Naive thymus-derived CD8-positive, alpha-beta T cell (primary cell): ENCODE data around the gene CARS1. TPM values are rescaled to one million over a fixed set of nuclear protein-coding genes. Genes with fewer than 3 reads are reported as not detected.

Source experiments
- ATAC-seq, 2 donors: fragments of 150-1000 bp; cut with Tn5 transposase in 1 of 2; sonication (Bioruptor Pico), chemical (Tn5 transposase) in 1 of 2; 1 replicate in 1 of 2; 2 replicates in 1 of 2; pipeline ENCODE4 v1.10.0; 2021; ENCODE audit warnings: mild to moderate bottlenecking in 2 of 2, moderate library complexity in 2 of 2
- POLR2A ChIA-PET: fragments of 350-600 bp; sonication (Branson Sonifier 250); formaldehyde crosslinking; loops from one replicate; lab custom pipeline; 2021; ENCODE audit warnings: antibody characterized with exemption; lab: Charles Lee
- DNase-seq, 10 donors: peaks; one replicate each; pipeline versions ENCODE4 v3.0.0 to v3.0.0-alpha.2; 2020 to 2022
- H3K27ac Mint-ChIP-seq, 10 donors: one replicate each; pipeline ENCODE4 v1.8.0; 2020 to 2022; ENCODE audit warnings: mild to moderate bottlenecking in 10 of 10, mixed read lengths in 10 of 10, moderate library complexity in 4 of 10, inconsistent platforms in 1 of 10
- H3K27me3 Mint-ChIP-seq, 5 donors: one replicate each; pipeline ENCODE4 v1.8.0; 2021 to 2022; ENCODE audit warnings: mixed read lengths in 5 of 5
- H3K36me3 Mint-ChIP-seq, 3 donors: one replicate each; pipeline ENCODE4 v1.8.0; 2020 to 2022; ENCODE audit warnings: mixed read lengths in 3 of 3, mild to moderate bottlenecking in 2 of 3, inconsistent platforms in 1 of 3
- H3K4me1 Mint-ChIP-seq, 4 donors: one replicate each; pipeline ENCODE4 v1.8.0; 2021 to 2022; ENCODE audit warnings: mixed read lengths in 4 of 4
- H3K4me3 Mint-ChIP-seq, 10 donors: one replicate each; pipeline ENCODE4 v1.8.0; 2020 to 2022; ENCODE audit warnings: mild to moderate bottlenecking in 10 of 10, mixed read lengths in 10 of 10, moderate library complexity in 6 of 10, inconsistent platforms in 1 of 10
- H3K9me3 Mint-ChIP-seq, 9 donors: one replicate each; pipeline ENCODE4 v1.8.0; 2020 to 2022; ENCODE audit warnings: mixed read lengths in 9 of 9, mild to moderate bottlenecking in 3 of 9, inconsistent platforms in 1 of 9, moderate library complexity in 1 of 9
- polyA plus RNA-seq, 3 donors: library from polyadenylated mRNA; unstranded; fragments of 300-500 nt; fragmentation: Illumina TruSeq; gene quantifications; one replicate each; pipeline ENCODE4 v1.2.3, GENCODE V29; 2021
- total RNA-seq, 8 experiments: library from RNA in 2 of 8; stranded (reverse) in 2 of 8; gene quantifications; one replicate each; pipeline ENCODE4 v1.2.3 and lab custom pipeline; 2021 to 2026

The CARS1 gene
- total and polyA plus RNA-seq, 5 experiments from 2014 or later, result 31.4 to 131 (median 70.2) TPM

GRCh38 chr11:2999464-2999998, 57.7 kb downstream of the CARS1 start:
- Mint-ChIP-seq H3K27me3 (no peaks in the 10 kb centered on the region), H3K36me3 (peaks cover 0 to 44% (median 22%) of the 10 kb centered on the region in 3 donors), H3K9me3 (no peaks in the 10 kb centered on the region), H3K4me3 (no peak overlapping the region), H3K4me1 (peaks cover 6 to 29% (median 15%) of the 10 kb centered on the region in 4 donors), H3K27ac (peak overlapping the region in 3 of 10 donors; percentile 2 to 53 (median 7))
- ATAC-seq (no peak), DNase-seq (no peak)
- POLR2A ChIA-PET, result interaction anchor here (0.6 to 14.4 kb wide), 2 partner anchors 12 to 1206 kb away, joined by 4 to 457 read pairs; no protein-coding TSS in a partner anchor

GRCh38 chr11:2998073-2998850, 59.0 kb downstream of the CARS1 start:
- Mint-ChIP-seq H3K9me3 (no peaks in the 10 kb centered on the region), H3K4me1 (peaks cover 0 to 16% (median 7%) of the 10 kb centered on the region in 4 donors), H3K27me3 (no peaks in the 10 kb centered on the region), H3K27ac (peak overlapping the region in 2 of 10 donors; percentile 11 to 44), H3K36me3 (peaks cover 0 to 31% (median 18%) of the 10 kb centered on the region in 3 donors), H3K4me3 (no peak overlapping the region)
- POLR2A ChIA-PET, result interaction anchor here (0.9 to 14.4 kb wide), 3 partner anchors 9 to 14 kb away, joined by 3 to 457 read pairs (median 10); no protein-coding TSS in a partner anchor
- no peak for ATAC-seq
- DNase-seq, result no peak

GRCh38 chr11:2997406-2997805, 59.8 kb downstream of the CARS1 start:
- ATAC-seq, result no peak
- Mint-ChIP-seq H3K4me1 (peaks cover 0 to 13% (median 1%) of the 10 kb centered on the region in 4 donors), H3K4me3 (no peak overlapping the region), H3K36me3 (peaks cover 0 to 23% (median 12%) of the 10 kb centered on the region in 3 donors), H3K27me3 (no peaks in the 10 kb centered on the region), H3K9me3 (no peaks in the 10 kb centered on the region), H3K27ac (peak overlapping the region in 3 of 10 donors; percentile 3 to 24 (median 8))
- POLR2A ChIA-PET, result interaction anchor here (0.9 to 14.4 kb wide), 3 partner anchors 8 to 14 kb away, joined by 3 to 457 read pairs (median 10); no protein-coding TSS in a partner anchor
- no peak for DNase-seq

GRCh38 chr11:2996976-2997375, 60.2 kb downstream of the CARS1 start:
- POLR2A ChIA-PET, result interaction anchor here (1.7 to 14.4 kb wide), 2 partner anchors 8 to 15 kb away, joined by 10 to 457 read pairs; no protein-coding TSS in a partner anchor
- Mint-ChIP-seq H3K27me3 (peaks cover 0 to 2% (median 0%) of the 10 kb centered on the region in 5 donors), H3K36me3 (peaks cover 0 to 21% (median 12%) of the 10 kb centered on the region in 3 donors), H3K27ac (no peak overlapping the region), H3K9me3 (no peaks in the 10 kb centered on the region), H3K4me3 (no peak overlapping the region), H3K4me1 (peaks cover 0 to 12% (median 3%) of the 10 kb centered on the region in 4 donors)
- no peak for ATAC-seq
- no peak for DNase-seq

- DNase-seq (no peak), ATAC-seq (no peak)
- Mint-ChIP-seq H3K4me3 (no peak overlapping the region), H3K4me1 (peaks cover 2 to 9% (median 5%) of the 10 kb centered on the region in 4 donors), H3K27me3 (peaks cover 0 to 2% (median 0%) of the 10 kb centered on the region in 5 donors), H3K9me3 (no peaks in the 10 kb centered on the region), H3K27ac (peak overlapping the region in 2 of 10 donors; percentile 35 to 75), H3K36me3 (peaks cover 4 to 11% (median 5%) of the 10 kb centered on the region in 3 donors)
- POLR2A ChIA-PET, result interaction anchor here (14.4 kb wide), 1 partner anchor 16 kb away, joined by 457 read pairs; no protein-coding TSS in a partner anchor
Observed at GRCh38 chr11:2995893-2996554, 61.2 kb downstream of the CARS1 start.

GRCh38 chr11:2995031-2995561, 62.1 kb downstream of the CARS1 start:
- peaks cover 3 to 9% (median 3%) of the 10 kb centered on the region in 3 donors for H3K36me3 Mint-ChIP-seq
- H3K9me3 Mint-ChIP-seq, result no peaks in the 10 kb centered on the region
- H3K27ac Mint-ChIP-seq, result peak overlapping the region in 1 of 10 donors; percentile 70
- peaks cover 9 to 14% (median 12%) of the 10 kb centered on the region in 4 donors for H3K4me1 Mint-ChIP-seq
- ATAC-seq (no peak), DNase-seq (no peak)
- H3K4me3 Mint-ChIP-seq, result no peak overlapping the region
- POLR2A ChIA-PET, result interaction anchor here (0.8 to 14.4 kb wide), 2 partner anchors 14 to 17 kb away, joined by 8 to 457 read pairs; no protein-coding TSS in a partner anchor
- H3K27me3 Mint-ChIP-seq, result peaks cover 0 to 2% (median 0%) of the 10 kb centered on the region in 5 donors

GRCh38 chr11:2994336-2994730, 62.9 kb downstream of the CARS1 start:
- Mint-ChIP-seq H3K9me3 (no peaks in the 10 kb centered on the region), H3K27ac (peak overlapping the region in 5 of 10 donors; percentile 17 to 82 (median 54)), H3K27me3 (peaks cover 0 to 2% (median 0%) of the 10 kb centered on the region in 5 donors), H3K36me3 (peaks cover 0 to 9% (median 3%) of the 10 kb centered on the region in 3 donors), H3K4me1 (peaks cover 10 to 22% (median 17%) of the 10 kb centered on the region in 4 donors), H3K4me3 (peak overlapping the region in 7 of 10 donors; percentile 5 to 72 (median 48))
- POLR2A ChIA-PET, result interaction anchor here (0.8 to 14.4 kb wide), 2 partner anchors 13 to 18 kb away, joined by 8 to 457 read pairs; no protein-coding TSS in a partner anchor
- DNase-seq, result no peak
- no peak for ATAC-seq

- DNase-seq (no peak), ATAC-seq (no peak)
- H3K9me3 Mint-ChIP-seq, result no peaks in the 10 kb centered on the region
- peak overlapping the region in 9 of 10 donors; percentile 80 to 99 (median 97) for H3K27ac Mint-ChIP-seq
- H3K4me1 Mint-ChIP-seq, result peaks cover 17 to 34% (median 25%) of the 10 kb centered on the region in 4 donors
- H3K36me3 Mint-ChIP-seq, result peaks cover 2 to 9% (median 3%) of the 10 kb centered on the region in 3 donors
- H3K27me3 Mint-ChIP-seq, result peaks cover 0 to 2% (median 0%) of the 10 kb centered on the region in 5 donors
- POLR2A ChIA-PET, result interaction anchor here (0.6 to 14.4 kb wide), 6 partner anchors 10 to 64 kb away, joined by 3 to 457 read pairs (median 6); partner anchors contain the start of gene CARS1
- peak overlapping the region; percentile 79 to 99 (median 97) for H3K4me3 Mint-ChIP-seq
Observed at GRCh38 chr11:2992997-2993325, 64.3 kb downstream of the CARS1 start.

- Mint-ChIP-seq H3K36me3 (peaks cover 4 to 9% (median 6%) of the 10 kb centered on the region in 3 donors), H3K27ac (peak within 1 kb of the TSS; percentile 96 to 99 (median 98)), H3K27me3 (peaks cover 0 to 2% (median 0%) of the 10 kb centered on the region in 5 donors), H3K4me1 (peaks cover 20 to 40% (median 29%) of the 10 kb centered on the region in 4 donors), H3K4me3 (peak within 1 kb of the TSS; percentile 79 to 100 (median 98)), H3K9me3 (no peaks in the 10 kb centered on the region)
- peak; percentile 78 to 84 for ATAC-seq
- POLR2A ChIA-PET, result interaction anchor here (0.6 to 14.4 kb wide), 9 partner anchors 10 to 1071 kb away, joined by 3 to 457 read pairs (median 7); partner anchors contain the start of gene CARS1
- peak; percentile 90 to 98 (median 96) for DNase-seq
Observed at GRCh38 chr11:2992234-2992996, 64.8 kb downstream of the CARS1 start, which contains the start of gene NAP1L4. NAP1L4 (minus strand) TSS chr11:2992329; CDS start chr11:2979220, 13,109 bp downstream.

- Mint-ChIP-seq H3K4me1 (peaks cover 20 to 48% (median 35%) of the 10 kb centered on the region in 4 donors), H3K36me3 (peaks cover 4 to 11% (median 9%) of the 10 kb centered on the region in 3 donors), H3K4me3 (peak overlapping the region; percentile 79 to 100 (median 98)), H3K27ac (peak overlapping the region; percentile 96 to 99 (median 98)), H3K27me3 (peaks cover 0 to 2% (median 0%) of the 10 kb centered on the region in 5 donors), H3K9me3 (no peaks in the 10 kb centered on the region)
- POLR2A ChIA-PET, result interaction anchor here (0.9 to 14.4 kb wide), 8 partner anchors 10 to 31 kb away, joined by 4 to 457 read pairs (median 9); no protein-coding TSS in a partner anchor
- DNase-seq (peak in 1 of 10 donors; percentile 19), ATAC-seq (peak; percentile 5 to 37)
Observed at GRCh38 chr11:2991452-2992233, 65.6 kb downstream of the CARS1 start.
